NT2/D1 (cell line): ENCODE data around the gene LYPD6B.

Experiments
- SUZ12 ChIP-seq: IDR thresholded peaks from 2 replicates; pipeline ENCODE4 v1.6.1; 2011; ENCODE audit not compliant: insufficient read length, insufficient read depth; ENCODE audit errors: extremely low read depth
- YY1 ChIP-seq: IDR thresholded peaks from 2 replicates; pipeline ENCODE4 v1.6.1; 2011; ENCODE audit not compliant: insufficient read length, insufficient read depth

- TF ChIP-seq YY1, result no peak
- no peak for TF ChIP-seq SUZ12
These were observed 3.0 kb downstream of the LYPD6B start for GRCh38 chr2:149041482-149041881.
